AML-193 (cell line): Measurements from ENCODE around the gene ATF6B.

ENCODE experiments used
- DNase-seq, 2 experiments: peaks; one replicate each; lab custom pipeline; 2025; lab: John Stamatoyannopoulos, UW

The ATF6B gene

DNA sequence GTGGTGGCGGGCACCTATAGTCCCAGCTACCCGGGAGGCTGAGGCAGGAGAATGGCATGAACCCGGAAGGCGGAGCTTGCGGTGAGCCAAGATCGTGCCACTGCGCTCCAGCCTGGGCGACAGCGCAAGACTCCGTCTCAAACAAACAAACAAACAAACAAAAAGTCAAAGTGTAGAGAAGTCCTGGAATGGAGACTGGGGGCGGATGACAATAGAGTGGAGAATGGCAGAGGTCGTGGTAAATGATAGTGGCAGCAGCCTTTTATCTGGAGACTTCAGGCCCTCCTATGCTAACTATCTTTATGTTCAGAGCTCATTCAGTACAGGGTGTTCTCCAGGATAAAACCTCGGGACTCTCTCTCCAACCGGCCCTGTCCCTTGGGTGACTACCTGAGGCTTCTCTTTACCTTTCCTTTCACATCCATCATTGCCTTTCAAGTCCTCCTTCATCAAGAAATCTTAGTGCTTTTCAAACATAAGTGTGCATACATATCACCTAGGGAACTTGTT, 3.4 kb upstream of the ATF6B start:
- DNase-seq: no peak

DNA sequence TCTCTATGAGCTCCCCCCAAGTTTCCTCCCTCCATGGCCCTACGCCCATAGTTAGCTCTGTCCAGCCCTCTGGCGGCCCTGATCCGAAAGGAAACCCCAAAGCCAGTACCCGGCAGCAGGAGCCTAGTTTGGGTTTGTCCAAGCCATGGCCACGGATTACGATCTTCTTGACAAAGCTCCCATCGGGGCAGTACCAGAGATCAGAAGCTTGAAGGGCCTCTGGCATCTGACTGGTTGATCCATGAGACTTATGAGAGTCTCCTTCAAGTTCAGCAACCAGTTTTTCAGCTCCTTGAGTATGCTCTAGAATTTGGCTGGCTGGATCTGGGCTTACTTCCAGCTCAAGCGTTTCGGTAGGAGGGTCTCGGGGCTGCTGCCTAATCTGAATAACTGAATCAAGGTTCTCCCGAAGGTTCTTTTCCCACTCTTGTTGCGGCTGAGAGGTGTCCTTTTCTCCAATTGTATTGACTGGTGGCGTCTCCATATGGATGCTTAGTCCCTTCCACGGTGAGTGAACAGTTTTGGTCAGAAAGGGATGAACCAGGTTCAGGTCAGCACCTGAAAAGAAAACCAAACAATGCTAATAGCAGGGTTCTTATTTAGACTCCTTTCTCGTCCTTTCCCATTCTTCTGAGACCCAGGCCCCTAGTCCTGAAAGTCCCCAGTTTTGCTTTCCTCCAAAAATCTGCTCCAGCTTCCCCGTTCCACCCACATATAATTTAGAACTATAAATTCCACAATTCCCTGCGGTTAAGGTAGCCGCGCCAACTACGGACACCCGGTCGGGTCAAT, 1.4 kb upstream of the ATF6B start:
- DNase-seq: no peak

GRCh38 chr6:32128751-32129296, 778 bp upstream of the ATF6B start:
- no peak for DNase-seq

- no peak for DNase-seq
Measured at GRCh38 chr6:32127409-32127716, 683 bp downstream of the ATF6B start.

DNA sequence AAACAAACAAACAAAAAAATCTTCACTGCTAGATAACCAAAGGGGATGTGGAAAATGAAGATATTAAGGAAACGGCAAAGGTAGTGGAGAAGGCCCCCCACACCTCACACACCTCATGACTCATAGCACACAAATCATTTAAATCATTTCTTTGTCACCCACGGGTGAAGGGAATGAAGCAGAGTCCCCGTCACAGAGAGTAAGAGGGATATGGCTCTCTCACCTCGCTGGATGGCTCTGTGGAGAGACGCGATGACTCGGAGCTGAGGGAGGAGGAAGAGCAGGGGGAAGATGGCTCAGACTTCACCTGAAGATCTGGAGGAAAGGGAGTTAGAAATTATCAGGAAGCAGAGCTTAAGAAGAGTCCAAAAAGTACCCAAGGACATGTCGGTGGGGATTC, 1.2 kb downstream of the ATF6B start:
- no peak for DNase-seq

DNA sequence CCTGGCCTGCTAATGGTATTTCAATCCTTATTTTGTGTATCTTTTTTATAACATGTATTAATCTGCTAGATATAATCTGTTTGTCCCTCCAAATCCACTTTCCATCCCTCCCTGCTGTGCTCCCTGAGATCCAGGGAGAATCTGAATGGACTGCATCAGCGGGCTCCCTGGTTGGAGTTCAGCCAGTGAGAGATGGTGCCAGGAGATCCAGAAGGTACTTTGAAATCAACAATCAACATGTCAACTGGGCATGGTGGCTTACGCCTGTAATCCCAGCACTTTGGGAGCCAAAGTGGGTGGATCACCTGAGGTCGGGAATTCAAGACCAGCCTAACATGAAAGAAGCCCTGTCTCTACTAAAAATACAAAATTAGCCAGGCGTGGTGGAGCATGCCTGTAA, 4.4 kb downstream of the ATF6B start:
- no peak for DNase-seq

- no peak for DNase-seq
Measured at GRCh38 chr6:32120573-32121059, 7.4 kb downstream of the ATF6B start.

DNA sequence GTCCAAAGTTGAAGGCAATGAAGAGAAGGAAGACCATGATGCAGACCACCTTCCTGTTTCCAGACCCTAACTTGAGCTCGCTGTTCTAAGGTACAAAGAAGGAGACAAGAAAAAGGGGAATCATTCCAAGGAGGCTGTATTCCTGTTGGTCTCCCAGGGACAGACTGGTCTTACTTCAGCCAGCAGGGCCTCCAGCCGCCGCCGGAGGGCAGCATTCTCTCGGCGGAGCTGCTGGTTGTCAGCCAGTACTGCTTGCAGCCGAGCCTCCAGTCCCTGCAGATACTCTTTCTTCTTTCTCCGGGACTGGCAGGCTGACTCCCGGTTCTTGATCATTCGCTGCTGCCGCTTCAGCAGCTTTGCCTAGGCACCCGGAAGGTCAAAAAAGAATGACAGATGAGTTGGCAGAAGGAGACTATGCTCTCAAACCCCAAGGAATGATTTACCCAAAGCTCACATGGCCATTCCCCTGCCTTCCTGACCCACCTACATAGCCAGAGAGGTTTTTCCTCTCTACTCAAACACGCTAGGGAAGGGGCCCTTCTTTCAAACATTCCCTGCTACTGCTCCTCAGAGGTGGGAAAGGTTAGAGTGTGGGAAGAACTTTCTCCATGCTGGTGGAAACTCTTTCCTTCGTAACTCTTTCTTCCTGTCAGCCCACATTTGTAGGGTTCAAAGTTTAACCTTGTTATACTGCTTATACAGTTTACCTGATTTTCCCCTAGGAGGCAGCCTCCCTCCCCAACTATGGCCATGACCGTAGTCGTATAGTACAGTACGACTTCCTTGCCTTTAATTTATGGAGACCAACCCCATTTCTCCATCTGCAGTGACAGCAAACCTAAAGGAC, 9.0 kb downstream of the ATF6B start:
- DNase-seq: peak; percentile 77 to 88

DNA sequence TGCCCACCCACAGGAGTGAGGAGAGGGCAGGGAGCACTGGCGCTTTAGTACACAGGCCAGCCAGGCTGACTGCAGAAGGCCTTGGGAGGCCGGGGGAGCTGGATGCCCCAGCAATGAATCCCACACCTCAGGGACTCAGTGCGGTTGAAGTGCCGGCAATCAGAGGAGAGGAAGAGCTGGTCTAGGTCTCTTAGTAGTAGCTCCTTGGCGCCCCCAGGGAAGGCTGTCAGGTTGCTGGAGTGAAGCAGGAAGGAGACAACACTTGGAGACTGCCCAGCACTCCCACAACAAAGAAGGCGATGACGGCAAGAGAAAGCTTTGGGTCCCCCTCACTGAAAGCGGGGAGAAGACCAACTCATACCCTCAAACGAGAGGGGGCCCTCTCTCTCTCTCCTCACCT, 10.6 kb downstream of the ATF6B start:
- DNase-seq: no peak

DNA sequence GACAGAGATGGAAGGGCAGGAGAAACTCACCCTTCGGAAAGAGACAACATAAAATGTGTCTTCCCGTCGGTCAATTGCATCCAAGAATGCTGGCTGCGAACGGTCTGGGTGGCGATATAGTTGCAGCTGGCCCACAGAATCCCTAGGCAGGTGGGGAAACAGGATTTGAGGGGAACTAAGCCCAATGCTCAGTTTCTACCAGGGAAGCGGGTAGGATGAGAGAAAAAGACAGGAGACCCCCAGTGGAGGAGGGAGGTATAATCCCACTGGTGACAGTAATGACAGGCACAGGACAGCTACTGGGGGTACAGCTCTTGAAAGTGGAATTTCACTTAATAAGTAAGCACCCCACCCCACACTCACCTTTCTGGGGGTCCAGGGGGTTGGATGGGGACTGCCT, 11.4 kb downstream of the ATF6B start:
- peak; percentile 26 to 32 for DNase-seq

DNA sequence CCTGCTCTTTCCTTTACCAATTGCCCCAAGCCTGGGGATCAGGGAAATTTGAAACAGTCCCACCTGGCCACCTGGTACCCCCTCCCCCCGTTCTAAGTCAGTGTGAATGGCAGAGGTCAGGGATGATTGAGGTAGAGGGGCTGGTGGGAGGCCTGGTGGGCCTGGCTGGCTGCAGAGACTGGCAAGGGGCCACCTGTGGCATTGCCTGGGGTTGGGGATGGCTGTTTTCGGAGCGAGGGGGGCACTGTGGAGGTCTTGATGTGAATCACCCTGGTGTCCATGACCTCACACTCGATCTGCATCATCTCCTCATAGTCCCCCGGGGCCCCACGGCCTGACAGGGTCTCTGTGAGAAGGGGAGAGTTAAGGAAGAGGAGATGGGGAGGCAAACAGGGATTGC, 12.4 kb downstream of the ATF6B start:
- no peak for DNase-seq

- DNase-seq: no peak
Measured at GRCh38 chr6:32114796-32115195, 13.2 kb downstream of the ATF6B start.

GRCh38 chr6:32113386-32114352, 14.4 kb downstream of the ATF6B start:
- no peak for DNase-seq

- no peak for DNase-seq
Measured at GRCh38 chr6:32112431-32112980, 15.5 kb downstream of the ATF6B start.

- DNase-seq: no peak
Measured at GRCh38 chr6:32111424-32112066, 16.5 kb downstream of the ATF6B start.

DNA sequence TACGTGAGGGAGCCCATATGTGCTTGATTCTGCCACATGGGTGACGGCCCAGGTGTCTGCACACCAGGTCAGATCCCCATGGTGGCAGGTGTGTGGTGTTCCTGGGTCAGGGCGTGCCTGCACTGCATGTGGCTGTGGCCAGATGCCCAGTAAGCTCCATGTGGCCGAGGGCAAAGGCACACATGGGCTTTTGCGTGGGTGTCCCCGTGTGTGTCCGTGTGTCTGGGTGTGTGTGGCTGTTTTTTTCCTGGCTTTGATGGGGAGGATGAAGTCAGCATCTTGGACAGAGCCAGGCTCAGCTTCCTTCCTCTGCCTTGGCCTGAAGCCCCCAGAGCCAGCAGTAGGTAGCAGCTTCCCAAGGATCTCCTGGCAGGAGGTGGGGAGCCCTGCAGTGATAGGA, 17.4 kb downstream of the ATF6B start:
- no peak for DNase-seq

- DNase-seq: no peak
Measured at GRCh38 chr6:32109765-32110160, 18.3 kb downstream of the ATF6B start.

DNA sequence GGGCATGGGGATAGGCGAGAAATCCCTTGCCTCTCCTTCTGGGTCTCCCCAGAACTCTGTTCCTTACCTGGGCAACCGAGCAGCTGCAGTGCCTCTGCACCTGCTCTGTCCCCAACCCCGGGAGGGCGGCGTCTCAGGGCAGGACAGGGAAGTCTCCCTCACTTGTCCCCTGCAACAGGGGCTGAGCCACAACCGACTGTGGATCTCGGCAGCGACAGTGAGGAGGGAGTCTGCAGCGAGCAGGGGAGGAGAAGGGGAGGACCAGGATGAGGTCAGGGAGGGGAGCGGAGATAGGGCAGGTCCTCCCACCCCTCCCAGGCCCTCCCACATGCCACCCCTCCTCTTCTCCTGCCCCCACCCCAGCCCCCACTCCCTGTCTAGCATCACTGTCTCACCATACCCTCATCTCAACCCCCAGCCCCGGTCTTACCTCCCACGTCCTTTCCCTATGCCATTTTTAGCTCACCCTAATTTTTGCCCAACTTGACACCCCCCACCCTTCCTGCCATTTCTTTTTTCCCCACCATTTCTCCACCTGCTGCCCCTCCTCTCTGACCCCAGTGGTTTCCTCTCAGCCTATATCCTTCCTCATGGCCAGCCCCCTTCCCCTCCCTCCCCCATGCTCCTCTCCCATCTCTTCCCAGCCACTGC, 18.8 kb downstream of the ATF6B start, which contains the start of gene TNXB:
TNXB (minus strand) TSS at position 225 of the 651 bp plus-strand sequence. CDS start 11,140 bp downstream, outside the sequence.
- no peak for DNase-seq

DNA sequence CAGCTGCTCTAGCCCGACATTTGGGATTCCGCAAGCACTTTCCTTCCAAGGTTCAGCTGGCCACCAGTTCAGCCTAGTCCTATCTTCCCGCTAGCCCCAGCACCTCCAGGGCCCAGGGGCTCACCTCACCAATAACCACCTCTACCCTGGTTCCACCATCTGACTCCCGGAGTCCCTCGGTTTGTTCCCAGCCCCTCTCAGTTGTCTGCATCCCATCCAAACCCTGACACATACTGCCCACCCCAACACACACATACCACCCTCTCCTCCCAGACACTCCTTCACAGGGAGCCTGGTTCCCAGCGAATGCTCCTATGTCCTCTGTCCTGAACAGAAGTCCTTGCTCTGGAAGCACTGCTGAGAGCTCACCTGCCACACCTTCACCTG, 19.3 kb downstream of the ATF6B start:
- DNase-seq: no peak

DNA sequence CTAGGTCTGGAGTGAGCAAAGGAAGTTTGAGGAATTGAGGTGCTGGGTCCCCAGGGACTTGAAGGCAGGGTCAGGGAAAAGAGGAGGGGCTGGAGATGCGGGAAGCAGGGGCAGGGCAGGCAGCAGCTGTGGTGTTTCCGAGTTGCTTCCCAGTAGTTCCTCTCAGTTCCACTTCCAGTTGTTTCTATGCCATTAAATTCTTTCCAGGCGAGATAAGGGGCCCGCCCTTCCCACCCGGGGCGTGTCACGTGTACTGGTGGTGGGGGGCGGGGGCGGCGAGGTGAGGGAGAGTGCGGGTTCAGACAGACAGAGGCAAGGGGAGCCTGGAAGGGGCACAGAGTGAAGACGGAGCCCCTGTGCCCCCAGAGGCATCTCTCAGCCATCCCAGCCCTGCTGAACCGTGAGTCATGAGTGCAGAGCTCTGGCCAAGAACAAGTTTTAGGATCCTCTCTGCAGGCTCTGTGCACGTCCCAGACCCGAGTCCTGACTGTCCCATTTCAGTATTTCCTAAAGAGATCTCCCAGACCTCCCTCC, 19.9 kb downstream of the ATF6B start:
- DNase-seq: no peak
